SJCRH30 (cell line): ENCODE measurements around the gene MBL2. TPM values are rescaled to one million over a fixed set of nuclear protein-coding genes. Genes with fewer than 3 reads are reported as not detected.
A peak's percentile ranks its signal among the peaks of the same experiment; 100 is the strongest.

Experiments
- DNase-seq, 2 experiments: peaks; one replicate each; pipeline ENCODE4 v3.0.0-alpha.2; 2015 to 2020
- H3K27ac ChIP-seq: fragments of 250-450 bp; sonication (Bioruptor Pico); 2 replicates; pipeline ENCODE4 v1.5.1; 2020; ENCODE audit warnings: mild to moderate bottlenecking, moderate library complexity
- H3K27me3 ChIP-seq: fragments of 250-450 bp; sonication (Bioruptor Pico); 2 replicates; pipeline ENCODE4 v1.5.1; 2020; ENCODE audit warnings: mild to moderate bottlenecking, moderate library complexity
- H3K36me3 ChIP-seq: fragments of 250-450 bp; sonication (Bioruptor Pico); 2 replicates; pipeline ENCODE4 v1.5.1; 2020; ENCODE audit warnings: mild to moderate bottlenecking, moderate library complexity
- H3K4me1 ChIP-seq: fragments of 250-450 bp; sonication (Bioruptor Pico); 2 replicates; pipeline ENCODE4 v1.5.1; 2020; ENCODE audit warnings: mild to moderate bottlenecking, moderate library complexity
- H3K4me3 ChIP-seq: fragments of 250-450 bp; sonication (Bioruptor Pico); 2 replicates; pipeline ENCODE4 v1.5.1; 2020; ENCODE audit warnings: mild to moderate bottlenecking, moderate library complexity
- H3K9me3 ChIP-seq: fragments of 250-450 bp; sonication (Bioruptor Pico); replicated peaks from 2 replicates; pipeline ENCODE4 v1.5.1; 2020; ENCODE audit warnings: mild to moderate bottlenecking, moderate library complexity
- total RNA-seq: library from RNA; depleted of rRNA; stranded (reverse); fragments of >200 nt; shearing (Covaris generic); gene quantifications from 2 replicates; pipeline ENCODE4 v1.2.3, GENCODE V29; 2014; rRNA removed

Gene MBL2
- total RNA-seq = not detected in 2 replicates

DNA sequence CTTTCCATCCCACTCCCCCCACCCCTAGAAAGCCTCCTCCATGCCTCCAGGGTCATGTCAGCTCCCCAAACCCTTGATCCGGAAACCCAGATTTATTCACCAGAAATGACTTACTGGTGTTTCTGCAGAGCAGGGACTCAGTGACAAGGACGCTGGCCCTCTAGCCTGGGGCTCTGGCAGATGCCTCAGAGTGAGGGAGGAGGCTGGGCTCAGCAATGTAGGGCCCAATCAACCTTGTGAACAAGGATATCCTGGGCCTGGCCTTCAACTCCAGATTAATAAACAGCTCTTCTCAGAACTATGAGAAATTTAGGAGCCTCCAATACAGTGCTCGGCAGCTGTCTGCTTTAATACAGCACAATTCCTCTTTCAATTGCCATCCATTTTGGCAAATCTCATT lies at the start of gene MBL2:
TSS of gene MBL2 (minus strand) at position 162 of the 400 bp plus-strand sequence. CDS start 1,149 bp downstream, outside the sequence.
- Histone ChIP-seq H3K4me1 (no peaks in the 10 kb centered on the region), H3K9me3 (no peaks in the 10 kb centered on the region), H3K4me3 (no peak within 1 kb of the TSS), H3K27me3 (no peaks in the 10 kb centered on the region), H3K27ac (no peak within 1 kb of the TSS), H3K36me3 (no peaks in the 10 kb centered on the region)
- DNase-seq = no peak

DNA sequence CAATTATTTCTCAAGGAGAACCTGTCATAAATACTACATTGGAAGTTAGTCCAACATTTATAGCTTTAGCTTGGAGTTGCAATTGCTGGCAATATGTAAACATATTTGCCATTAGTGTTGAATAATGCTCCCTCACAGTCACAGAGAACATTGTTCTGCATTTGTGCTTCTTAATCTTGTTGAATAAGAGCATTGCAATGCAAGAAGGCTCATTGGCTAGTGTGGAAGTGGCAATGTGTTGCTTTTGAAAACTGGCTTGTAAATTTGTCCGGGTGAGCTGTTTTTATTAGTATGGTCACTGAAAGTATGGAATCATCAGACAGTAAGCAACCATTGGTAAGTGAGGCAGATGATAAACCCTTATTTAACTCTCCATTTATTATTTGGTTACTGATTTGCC lies 47.7 kb upstream of the MBL2 start:
- H3K27ac ChIP-seq = no peak overlapping the region
- no peaks in the 10 kb centered on the region for H3K9me3 ChIP-seq
- H3K36me3 ChIP-seq = no peaks in the 10 kb centered on the region
- no peaks in the 10 kb centered on the region for H3K27me3 ChIP-seq
- H3K4me1 ChIP-seq = no peaks in the 10 kb centered on the region
- H3K4me3 ChIP-seq = no peak overlapping the region
- DNase-seq = no peak

DNA sequence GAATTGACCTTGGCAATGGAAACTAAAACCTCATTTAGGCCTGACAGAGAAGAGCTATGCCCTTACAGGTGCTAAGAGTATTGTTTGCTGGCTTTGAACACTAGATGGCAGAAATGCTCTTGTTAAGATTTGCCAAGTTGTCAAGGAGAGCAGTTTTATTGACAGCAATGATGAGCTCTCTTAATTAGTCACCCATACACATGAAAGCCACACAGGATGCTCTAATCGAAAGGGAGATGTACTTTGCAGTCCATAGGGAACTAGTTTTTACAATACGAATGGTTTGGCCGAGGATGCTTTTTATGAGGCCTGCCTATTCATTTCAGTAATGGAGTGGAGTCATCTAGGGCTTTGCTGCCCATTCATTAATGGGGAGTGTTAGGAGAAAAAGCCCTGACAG lies 45.4 kb upstream of the MBL2 start:
- H3K4me1 ChIP-seq = no peaks in the 10 kb centered on the region
- H3K36me3 ChIP-seq = no peaks in the 10 kb centered on the region
- H3K9me3 ChIP-seq = no peaks in the 10 kb centered on the region
- H3K27ac ChIP-seq = no peak overlapping the region
- no peaks in the 10 kb centered on the region for H3K27me3 ChIP-seq
- peak in 1 of 2 experiments; percentile 40 for DNase-seq
- H3K4me3 ChIP-seq = no peak overlapping the region

DNA sequence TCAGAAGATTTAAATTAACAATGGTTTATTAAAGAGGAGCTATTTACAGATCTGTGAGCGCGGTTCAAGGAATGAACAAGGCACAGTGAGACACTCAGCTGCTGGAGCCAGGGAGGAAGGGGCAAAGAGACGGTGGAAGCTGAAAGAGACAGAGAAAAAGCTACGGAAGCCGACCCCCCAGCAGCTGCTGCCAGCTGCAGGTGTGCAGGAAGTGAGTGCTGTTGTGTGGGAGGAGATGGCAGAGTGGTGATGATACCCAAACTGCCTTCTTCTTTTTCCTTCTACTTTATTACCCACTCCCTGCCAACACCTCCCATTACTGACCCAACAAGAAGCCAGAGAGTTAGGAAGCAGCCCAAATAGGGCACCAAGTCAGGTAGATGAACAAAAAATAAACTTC lies 41.9 kb upstream of the MBL2 start:
- no peak for DNase-seq
- no peaks in the 10 kb centered on the region for H3K27me3 ChIP-seq
- H3K4me1 ChIP-seq = no peaks in the 10 kb centered on the region
- no peaks in the 10 kb centered on the region for H3K9me3 ChIP-seq
- H3K4me3 ChIP-seq = no peak overlapping the region
- H3K27ac ChIP-seq = no peak overlapping the region
- H3K36me3 ChIP-seq = no peaks in the 10 kb centered on the region

DNA sequence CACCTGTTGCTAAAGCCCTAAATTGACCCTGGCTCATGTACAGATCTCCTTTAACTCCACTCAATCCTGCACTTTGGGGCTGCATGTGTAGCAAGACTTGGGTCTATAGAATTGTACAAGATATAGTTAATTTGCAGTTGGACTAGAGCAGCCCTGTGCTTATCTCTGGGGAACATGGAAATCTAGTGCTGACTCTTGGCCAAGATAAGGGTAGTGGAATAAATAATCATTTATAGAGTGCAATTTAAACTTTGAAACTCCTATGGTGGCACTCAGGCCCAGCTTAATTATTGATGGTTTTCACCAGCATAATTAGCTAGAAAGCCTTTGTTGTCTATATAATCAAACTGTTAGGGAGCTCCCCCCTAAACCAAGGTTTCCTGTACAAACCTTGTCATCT lies 39.2 kb upstream of the MBL2 start:
- no peaks in the 10 kb centered on the region for H3K36me3 ChIP-seq
- DNase-seq = no peak

DNA sequence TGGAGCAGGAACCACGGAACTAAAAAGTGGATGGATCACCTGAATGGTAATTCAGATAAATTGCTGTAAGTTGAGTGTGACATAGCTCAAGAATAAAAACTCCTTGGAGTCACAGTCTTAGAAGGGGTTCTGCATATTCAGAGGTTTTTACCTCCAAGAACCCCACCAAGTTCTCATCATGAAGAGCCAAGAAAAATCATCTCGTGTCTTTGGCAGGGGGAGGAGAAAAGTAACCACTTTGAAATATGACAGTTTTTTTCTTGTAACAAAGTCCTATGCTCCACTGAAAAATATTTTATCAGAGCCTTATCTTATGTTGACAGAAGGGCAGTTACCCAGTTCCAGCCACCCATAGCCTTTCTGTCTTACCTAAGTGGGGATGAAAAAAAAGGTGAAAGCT lies 38.2 kb upstream of the MBL2 start:
- H3K4me1 ChIP-seq = no peaks in the 10 kb centered on the region
- H3K27ac ChIP-seq = no peak overlapping the region
- DNase-seq = no peak
- no peaks in the 10 kb centered on the region for H3K9me3 ChIP-seq
- no peaks in the 10 kb centered on the region for H3K27me3 ChIP-seq
- H3K4me3 ChIP-seq = no peak overlapping the region
- no peaks in the 10 kb centered on the region for H3K36me3 ChIP-seq

More for the DNA sequence above, 39.2 kb upstream of the MBL2 start:
- no peaks in the 10 kb centered on the region for H3K4me1 ChIP-seq
- no peaks in the 10 kb centered on the region for H3K9me3 ChIP-seq
- H3K27me3 ChIP-seq = no peaks in the 10 kb centered on the region
- H3K4me3 ChIP-seq = no peak overlapping the region
- no peak overlapping the region for H3K27ac ChIP-seq

DNA sequence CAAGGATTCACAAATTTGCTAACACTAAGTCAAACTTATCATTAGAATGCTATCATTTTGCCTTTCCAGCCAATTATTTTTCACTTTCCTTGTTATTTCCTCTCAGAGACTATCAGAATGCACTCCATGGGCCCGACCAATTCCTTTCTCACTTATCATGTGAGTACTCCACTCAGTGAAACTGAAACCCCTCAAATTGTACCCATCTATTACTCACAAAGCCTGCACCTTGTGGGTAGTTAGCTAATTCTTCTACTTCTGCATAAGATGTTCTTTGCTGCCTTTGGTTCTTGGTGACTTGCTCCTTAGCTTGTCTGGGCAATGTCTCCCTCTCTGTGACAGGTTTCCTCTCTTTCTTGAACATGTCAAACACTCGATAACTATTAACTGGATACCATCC lies 35.2 kb upstream of the MBL2 start:
- no peaks in the 10 kb centered on the region for H3K4me1 ChIP-seq
- H3K27ac ChIP-seq = no peak overlapping the region
- no peaks in the 10 kb centered on the region for H3K36me3 ChIP-seq
- H3K4me3 ChIP-seq = no peak overlapping the region
- H3K27me3 ChIP-seq = no peaks in the 10 kb centered on the region
- no peaks in the 10 kb centered on the region for H3K9me3 ChIP-seq
- no peak for DNase-seq

DNA sequence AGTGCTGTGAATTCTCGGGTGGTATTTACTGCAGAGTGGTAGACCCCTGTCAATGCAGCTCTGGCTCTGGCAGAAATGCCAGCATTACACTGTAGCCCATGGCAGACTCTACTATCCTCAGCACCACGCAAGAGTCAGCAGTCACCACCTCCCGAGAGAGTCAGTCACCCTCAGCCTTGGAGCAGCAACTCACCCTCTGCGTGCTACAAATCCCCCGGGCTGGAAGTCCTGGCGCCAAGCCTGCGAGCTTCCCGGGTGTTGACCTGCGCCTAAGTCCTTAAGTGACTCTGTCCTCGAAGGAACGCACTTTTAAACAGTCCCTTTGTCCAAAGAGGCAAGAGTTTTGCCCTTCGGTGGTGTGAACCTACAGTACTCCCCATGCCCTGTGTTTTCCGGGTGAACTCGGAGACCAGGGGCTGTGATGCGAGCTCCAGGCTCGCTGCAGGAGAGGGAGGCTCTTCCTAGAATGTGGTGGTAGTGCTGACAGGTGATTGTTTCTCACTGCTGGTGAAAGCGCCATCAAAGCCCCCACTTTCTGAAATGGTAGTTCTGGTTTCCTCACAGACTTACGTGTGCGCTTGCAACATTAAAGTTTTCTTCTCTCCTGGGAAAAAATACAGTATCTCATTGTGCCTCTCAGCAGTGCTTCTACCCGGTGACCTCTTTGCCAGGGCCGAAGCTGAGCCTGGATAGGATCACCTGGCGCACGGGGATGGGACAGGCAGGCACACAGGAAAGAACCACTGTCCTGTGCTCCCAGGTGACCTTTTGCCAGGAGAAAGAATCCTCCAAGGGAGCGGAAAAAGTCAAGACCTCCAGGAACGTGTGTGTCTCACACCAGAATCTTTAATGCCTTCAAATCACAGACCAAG lies 33.1 kb upstream of the MBL2 start:
- Histone ChIP-seq H3K36me3 (no peaks in the 10 kb centered on the region), H3K9me3 (no peaks in the 10 kb centered on the region), H3K27me3 (no peaks in the 10 kb centered on the region), H3K4me1 (no peaks in the 10 kb centered on the region), H3K27ac (no peak overlapping the region), H3K4me3 (no peak overlapping the region)
- DNase-seq = no peak

DNA sequence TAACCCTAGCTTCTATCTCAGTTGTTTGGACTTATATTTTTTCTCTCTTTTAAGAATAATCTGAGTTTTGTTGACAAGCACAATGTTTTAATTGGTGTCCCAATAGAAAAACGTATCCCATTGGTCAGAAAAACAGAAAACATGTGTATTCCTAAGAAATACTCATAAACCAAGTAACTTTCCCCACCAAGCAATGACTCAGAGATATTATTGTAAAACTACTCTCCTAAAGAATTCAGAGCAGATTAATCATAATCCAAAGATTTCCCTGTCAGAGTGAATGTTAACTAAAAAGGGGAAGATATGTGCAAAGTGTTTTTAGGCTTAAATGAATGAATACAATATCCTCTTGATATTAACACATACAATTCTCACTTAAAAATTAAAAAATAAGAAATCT lies 29.4 kb upstream of the MBL2 start:
- no peak for DNase-seq
- Histone ChIP-seq H3K4me3 (no peak overlapping the region), H3K27ac (no peak overlapping the region), H3K36me3 (no peaks in the 10 kb centered on the region), H3K9me3 (no peaks in the 10 kb centered on the region), H3K27me3 (no peaks in the 10 kb centered on the region), H3K4me1 (no peaks in the 10 kb centered on the region)

DNA sequence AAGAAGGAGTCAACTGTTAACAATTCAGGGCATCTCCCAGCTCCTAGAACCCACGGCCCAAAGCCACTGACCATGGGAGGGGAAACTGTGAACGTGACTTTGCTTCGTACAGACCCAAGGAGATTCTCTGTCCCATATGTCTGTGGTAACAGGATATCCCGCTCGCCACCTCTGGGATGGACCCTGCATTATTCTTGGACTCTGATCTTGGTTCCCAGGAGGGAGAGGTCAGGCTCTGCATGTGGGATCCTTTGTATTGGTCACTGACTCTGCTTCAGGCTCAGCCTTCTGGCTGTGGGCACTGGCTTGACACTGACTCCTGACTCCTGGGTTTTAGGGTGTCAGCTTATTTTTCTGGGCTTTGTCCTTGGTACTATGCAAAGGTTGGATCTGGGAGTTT lies 13.5 kb upstream of the MBL2 start:
- no peaks in the 10 kb centered on the region; the same call in 1 of the 2 replicates for H3K27me3 ChIP-seq
- no peaks in the 10 kb centered on the region for H3K4me1 ChIP-seq
- H3K9me3 ChIP-seq = no peaks in the 10 kb centered on the region
- no peak overlapping the region for H3K27ac ChIP-seq
- no peaks in the 10 kb centered on the region for H3K36me3 ChIP-seq
- H3K4me3 ChIP-seq = no peak overlapping the region
- no peak for DNase-seq

DNA sequence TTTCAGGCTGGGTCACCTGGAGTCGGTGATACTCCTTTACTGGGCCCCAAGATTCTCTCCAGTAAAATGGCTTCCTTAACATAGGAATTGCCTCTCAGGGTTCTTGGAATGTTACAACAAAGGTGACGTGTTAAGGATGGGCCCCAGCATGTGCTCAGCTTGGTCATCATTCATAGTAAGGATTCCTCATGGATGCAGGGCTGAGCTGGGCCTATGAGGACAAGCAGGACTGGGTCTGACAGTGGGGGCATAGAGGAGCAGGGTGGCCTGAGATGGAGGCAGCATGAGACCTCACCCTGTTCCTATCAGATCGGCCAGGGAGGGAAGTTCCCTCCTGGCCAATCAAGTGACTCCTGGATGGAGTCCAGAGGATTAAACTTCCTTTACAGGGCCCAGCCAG lies 12.8 kb upstream of the MBL2 start:
- Histone ChIP-seq H3K27me3 (no peaks in the 10 kb centered on the region; the same call in 1 of the 2 replicates), H3K4me1 (no peaks in the 10 kb centered on the region), H3K4me3 (no peak overlapping the region), H3K9me3 (no peaks in the 10 kb centered on the region), H3K36me3 (no peaks in the 10 kb centered on the region), H3K27ac (no peak overlapping the region)
- no peak for DNase-seq

DNA sequence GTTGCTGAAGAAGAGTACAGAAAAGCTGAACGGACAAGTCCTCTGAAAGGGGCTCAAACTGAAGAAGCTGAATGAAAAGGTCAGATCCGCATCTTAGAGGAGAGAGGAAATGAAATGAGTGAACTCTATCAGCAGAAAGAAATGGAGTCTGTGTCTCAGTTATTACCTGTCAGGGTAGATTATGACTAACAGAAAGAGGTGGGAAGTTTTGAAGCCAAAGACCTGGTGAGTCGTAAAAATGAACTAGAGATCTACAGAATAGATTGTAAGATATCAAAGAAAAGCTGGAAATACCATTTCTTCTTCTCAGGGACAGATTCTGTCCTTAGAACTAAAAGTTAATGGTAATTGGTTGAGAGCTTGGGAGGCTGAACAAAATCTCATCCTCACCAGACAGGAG lies 11.1 kb upstream of the MBL2 start:
- no peaks in the 10 kb centered on the region for H3K4me1 ChIP-seq
- DNase-seq = no peak
- H3K9me3 ChIP-seq = no peaks in the 10 kb centered on the region
- H3K27me3 ChIP-seq = no peaks in the 10 kb centered on the region
- H3K4me3 ChIP-seq = no peak overlapping the region
- H3K36me3 ChIP-seq = no peaks in the 10 kb centered on the region
- no peak overlapping the region for H3K27ac ChIP-seq

DNA sequence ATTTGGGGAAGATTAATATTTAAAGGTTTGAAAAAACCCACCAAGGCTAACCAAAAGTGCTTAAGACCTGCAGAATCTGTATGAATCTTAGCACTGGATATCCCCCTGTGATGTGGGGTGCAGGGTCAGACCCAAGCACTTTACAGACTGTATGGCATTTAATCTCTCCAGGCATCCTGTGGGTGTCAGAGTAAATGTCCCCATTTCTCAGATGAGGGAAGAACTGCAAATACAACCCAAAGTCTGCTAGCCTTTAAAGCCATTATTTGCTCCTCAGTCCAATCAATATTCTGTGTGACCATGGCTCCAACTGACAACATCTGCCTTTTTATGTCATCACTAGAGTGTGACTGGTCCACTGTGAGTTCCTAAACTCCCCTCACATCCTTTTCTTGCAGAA lies 10.0 kb upstream of the MBL2 start:
- Histone ChIP-seq H3K27me3 (no peaks in the 10 kb centered on the region), H3K4me1 (no peaks in the 10 kb centered on the region), H3K36me3 (no peaks in the 10 kb centered on the region), H3K4me3 (no peak overlapping the region), H3K27ac (no peak overlapping the region), H3K9me3 (no peaks in the 10 kb centered on the region)
- DNase-seq = no peak

DNA sequence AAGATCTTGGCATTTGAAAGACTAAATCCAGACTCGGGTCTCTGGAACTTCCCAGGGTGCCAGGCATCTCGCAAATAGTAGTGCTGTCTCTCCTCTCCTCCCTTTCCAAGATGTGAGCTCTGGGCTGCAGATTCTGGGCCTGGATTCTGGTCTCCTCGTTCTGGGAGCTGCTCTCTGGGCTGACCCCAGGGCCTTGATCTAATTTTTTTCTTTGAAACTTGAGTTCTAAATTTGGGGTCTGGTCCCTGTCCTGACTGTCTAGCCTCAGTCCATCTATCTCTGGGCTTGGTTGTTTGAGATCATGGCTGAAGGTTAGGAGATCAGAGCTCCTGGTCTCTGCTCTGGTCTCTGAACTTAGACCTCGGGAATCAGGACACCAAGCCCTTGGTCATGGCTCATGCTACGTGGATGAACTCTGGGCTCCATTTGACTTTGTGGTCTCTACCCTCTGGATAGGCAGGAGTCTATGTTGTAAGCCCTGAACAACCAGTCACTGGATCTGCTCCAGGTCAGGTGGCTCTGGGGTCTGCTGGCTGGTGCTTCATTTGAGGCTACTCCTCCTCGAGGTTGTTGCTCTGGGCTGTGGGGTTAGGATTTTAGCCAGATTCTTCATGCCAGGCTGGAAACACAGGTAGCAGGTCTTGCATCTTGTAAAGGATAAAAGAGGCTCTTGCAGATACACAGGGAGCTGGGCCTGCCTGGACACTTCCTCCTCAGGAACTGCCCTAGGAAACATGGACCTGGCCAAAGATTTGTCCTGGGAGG lies 8.0 kb upstream of the MBL2 start:
- H3K27ac ChIP-seq = no peak overlapping the region
- DNase-seq = no peak
- no peaks in the 10 kb centered on the region for H3K27me3 ChIP-seq
- no peaks in the 10 kb centered on the region for H3K4me1 ChIP-seq
- H3K4me3 ChIP-seq = no peak overlapping the region
- H3K9me3 ChIP-seq = no peaks in the 10 kb centered on the region
- H3K36me3 ChIP-seq = no peaks in the 10 kb centered on the region

DNA sequence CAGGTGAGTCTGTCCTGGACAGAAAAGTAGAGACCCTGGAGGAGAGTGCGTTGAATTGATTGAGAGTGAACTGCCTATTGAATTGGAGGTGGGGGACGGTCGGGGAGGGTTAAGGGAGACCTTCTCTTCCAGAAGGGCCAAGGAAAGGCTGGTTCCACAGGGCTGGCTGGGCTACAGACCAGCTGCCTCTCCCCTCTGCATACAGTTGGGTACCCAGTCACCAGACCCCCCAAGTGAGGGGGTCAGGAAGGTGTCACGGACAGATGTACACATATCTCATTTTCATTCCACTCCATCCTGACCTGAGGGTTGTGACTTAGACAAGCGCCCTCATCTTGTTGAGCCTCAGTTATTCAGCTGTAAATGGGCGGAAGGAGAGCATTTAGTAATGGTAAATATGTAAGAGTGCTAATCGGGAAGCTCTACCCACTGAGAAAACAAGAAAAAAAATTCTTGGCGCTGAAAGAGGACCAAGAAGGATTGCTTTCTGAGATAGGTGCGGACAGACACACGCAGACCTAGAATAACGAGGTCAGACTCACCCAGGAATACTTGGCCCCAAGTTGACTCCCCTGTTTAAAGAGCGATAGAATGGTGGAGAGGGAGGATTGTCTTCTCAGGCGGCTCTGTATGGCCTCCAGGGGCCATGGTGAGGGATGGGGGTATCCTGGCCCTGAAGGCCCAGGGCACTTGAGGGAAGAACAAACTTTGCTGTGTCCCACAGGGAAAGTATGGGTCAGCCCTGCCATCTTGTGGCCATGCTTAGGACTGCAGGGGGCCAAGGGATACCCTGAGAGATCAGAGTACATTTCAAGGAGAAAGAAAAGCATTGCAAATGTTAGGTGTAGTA lies 7.2 kb upstream of the MBL2 start:
- Histone ChIP-seq H3K27me3 (no peaks in the 10 kb centered on the region), H3K4me3 (no peak overlapping the region), H3K4me1 (no peaks in the 10 kb centered on the region), H3K27ac (no peak overlapping the region), H3K36me3 (no peaks in the 10 kb centered on the region), H3K9me3 (no peaks in the 10 kb centered on the region)
- DNase-seq = peak; percentile 42 to 73
